HG02798 (cell line): ENCODE measurements around the gene ZNF286A.
"Not testable (repeated sequence)": the region's sequence is repeated elsewhere in the genome, so short reads cannot be mapped to it uniquely, and the experiment has no call there.

Experiments used
- ATAC-seq: cut with Tn5 transposase; IDR thresholded peaks from one replicate; pipeline ENCODE4 v1.9.1; 2021; ENCODE audit warnings: mild to moderate bottlenecking; ENCODE audit not compliant: unreplicated experiment, poor library complexity

ZNF286A gene

GRCh38 chr17:15749403-15749802, 49.9 kb downstream of the ZNF286A start:
- not testable (repeated sequence) for ATAC-seq

- ATAC-seq: peak; percentile 34
Observed at GRCh38 chr17:15768865-15769533, 69.4 kb downstream of the ZNF286A start.
